HFF-Myc (cell line): Measurements from ENCODE around the gene DAPK2.

Source experiments
- DNase-seq: peaks from one replicate; pipeline ENCODE4 v3.0.0-alpha.2; 2011; ENCODE audit warnings: low read depth; ENCODE audit errors: extremely low read depth
- H3K4me3 ChIP-seq: replicated peaks from 2 replicates; pipeline ENCODE4 v1.5.1; 2011; ENCODE audit warnings: low read depth, mild to moderate bottlenecking, control low read depth, low read length
- CTCF ChIP-seq: IDR thresholded peaks from 2 replicates; pipeline ENCODE4 v1.5.1; 2012; ENCODE audit warnings: mild to moderate bottlenecking, low read depth, low read length, control low read depth; ENCODE audit errors: missing control alignments

Gene DAPK2

GRCh38 chr15:64022571-64022970 lies 23.7 kb downstream of the DAPK2 start:
- no peak for TF ChIP-seq CTCF
- H3K4me3 ChIP-seq: no peak overlapping the region
- no peak for DNase-seq

- DNase-seq: no peak
Observed at GRCh38 chr15:64019764-64020163, 26.5 kb downstream of the DAPK2 start.

GRCh38 chr15:64017591-64018163 lies 28.6 kb downstream of the DAPK2 start:
- TF ChIP-seq CTCF: no peak
- no peak for DNase-seq
- H3K4me3 ChIP-seq: no peak overlapping the region

More at GRCh38 chr15:64019764-64020163, 26.5 kb downstream of the DAPK2 start:
- no peak overlapping the region for H3K4me3 ChIP-seq
- TF ChIP-seq CTCF: no peak

GRCh38 chr15:64017082-64017588 lies 29.1 kb downstream of the DAPK2 start:
- no peak for TF ChIP-seq CTCF
- no peak overlapping the region for H3K4me3 ChIP-seq
- no peak for DNase-seq

GRCh38 chr15:64016257-64016656 lies 30.0 kb downstream of the DAPK2 start:
- no peak overlapping the region for H3K4me3 ChIP-seq
- no peak for DNase-seq
- no peak for TF ChIP-seq CTCF

- TF ChIP-seq CTCF: no peak
- no peak for DNase-seq
- H3K4me3 ChIP-seq: no peak overlapping the region
Observed at GRCh38 chr15:64014995-64015394, 31.3 kb downstream of the DAPK2 start.
